H9 (cell line): ENCODE measurements around the gene MYO7B. TPM values are rescaled to one million over a fixed set of nuclear protein-coding genes. Genes with fewer than 3 reads are reported as not detected.

Source experiments
- DNase-seq: peaks from one replicate; pipeline ENCODE4 v3.0.0-alpha.2; 2017
- H2AFZ ChIP-seq: one replicate; pipeline ENCODE4 v1.6.1; 2013; ENCODE audit warnings: mild to moderate bottlenecking, low read length, control low read depth, moderate library complexity
- H2AK5ac ChIP-seq: 2 replicates; pipeline ENCODE4 v1.6.1; 2013; ENCODE audit warnings: low read length, control low read depth, mixed read lengths; ENCODE audit not compliant: insufficient read length
- H2BK120ac ChIP-seq: one replicate; pipeline ENCODE4 v1.6.1; 2013; ENCODE audit warnings: low read depth, mild to moderate bottlenecking, low read length, control low read depth, inconsistent platforms; ENCODE audit not compliant: poor library complexity, severe bottlenecking
- H2BK12ac ChIP-seq: 2 replicates; pipeline ENCODE4 v1.6.1; 2013; ENCODE audit warnings: low read length, control low read depth, mixed read lengths, low read depth; ENCODE audit not compliant: insufficient read length
- H2BK15ac ChIP-seq: 2 replicates; pipeline ENCODE4 v1.6.1; 2013; ENCODE audit warnings: low read depth, low read length, control low read depth
- H2BK20ac ChIP-seq: one replicate; pipeline ENCODE4 v1.6.1; 2013; ENCODE audit warnings: low read depth, mild to moderate bottlenecking, low read length, control low read depth, inconsistent platforms; ENCODE audit not compliant: poor library complexity, severe bottlenecking
- H2BK5ac ChIP-seq: 2 replicates; pipeline ENCODE4 v1.6.1; 2013; ENCODE audit warnings: low read length, control low read depth, mixed read lengths; ENCODE audit not compliant: insufficient read length
- H3K14ac ChIP-seq: 2 replicates; pipeline ENCODE4 v1.6.1; 2013; ENCODE audit warnings: low read length, control low read depth; ENCODE audit not compliant: insufficient read depth
- H3K18ac ChIP-seq: 2 replicates; pipeline ENCODE4 v1.6.1; 2013; ENCODE audit warnings: low read depth, mild to moderate bottlenecking, mixed read lengths, low read length, control low read depth; ENCODE audit not compliant: insufficient read length
- H3K23ac ChIP-seq: 2 replicates; pipeline ENCODE4 v1.6.1; 2013; ENCODE audit warnings: low read length, control low read depth, mixed read lengths, low read depth; ENCODE audit not compliant: insufficient read length
- H3K23me2 ChIP-seq: 2 replicates; pipeline ENCODE4 v1.6.1; 2013; ENCODE audit warnings: low read depth, mild to moderate bottlenecking, mixed read lengths, low read length, control low read depth; ENCODE audit not compliant: insufficient read length, poor library complexity, severe bottlenecking
- H3K27ac ChIP-seq: 2 replicates; pipeline ENCODE4 v1.5.1; 2013; ENCODE audit warnings: low read length, control low read depth, mixed read lengths, low read depth; ENCODE audit not compliant: insufficient read length
- H3K27me3 ChIP-seq: 2 replicates; pipeline ENCODE4 v1.6.1; 2013; ENCODE audit warnings: low read length, control low read depth, inconsistent platforms; ENCODE audit not compliant: insufficient read depth
- H3K4ac ChIP-seq: 2 replicates; pipeline ENCODE4 v1.6.1; 2013; ENCODE audit warnings: low read depth, mild to moderate bottlenecking, control low read depth, inconsistent platforms, low read length, moderate library complexity
- H3K4me1 ChIP-seq: 2 replicates; pipeline ENCODE4 v1.6.1; 2013; ENCODE audit warnings: low read length, control low read depth, inconsistent platforms; ENCODE audit not compliant: insufficient read depth
- H3K4me2 ChIP-seq: 2 replicates; pipeline ENCODE4 v1.6.1; 2013; ENCODE audit warnings: low read length, control low read depth, mixed read lengths; ENCODE audit not compliant: insufficient read length, insufficient read depth
- H3K56ac ChIP-seq: 2 replicates; pipeline ENCODE4 v1.6.1; 2013; ENCODE audit warnings: low read depth, mild to moderate bottlenecking, mixed read lengths, low read length, control low read depth; ENCODE audit not compliant: insufficient read length
- H3K79me1 ChIP-seq: 2 replicates; pipeline ENCODE4 v1.6.1; 2013; ENCODE audit warnings: low read depth, mild to moderate bottlenecking, moderate library complexity, low read length, control low read depth, inconsistent platforms; ENCODE audit not compliant: insufficient read depth, poor library complexity, severe bottlenecking
- H3K79me2 ChIP-seq: 2 replicates; pipeline ENCODE4 v1.6.1; 2013; ENCODE audit warnings: low read length, control low read depth, inconsistent platforms; ENCODE audit not compliant: insufficient read depth
- H3K9ac ChIP-seq: 2 replicates; pipeline ENCODE4 v1.6.1; 2013; ENCODE audit warnings: low read length, control low read depth, mixed read lengths; ENCODE audit not compliant: insufficient read length; ENCODE audit errors: extremely low read depth
- H3K9me3 ChIP-seq: one replicate; pipeline ENCODE4 v1.6.1; 2013; ENCODE audit warnings: low read depth, low read length, inconsistent platforms; ENCODE audit not compliant: control insufficient read depth
- H3T11ph ChIP-seq: one replicate; pipeline ENCODE4 v1.6.1; 2013; ENCODE audit warnings: mild to moderate bottlenecking, low read length, control low read depth, inconsistent platforms
- H4K20me1 ChIP-seq: one replicate; pipeline ENCODE4 v1.6.1; 2013; ENCODE audit not compliant: control insufficient read depth, insufficient read length, insufficient read depth
- H4K5ac ChIP-seq: 2 replicates; pipeline ENCODE4 v1.6.1; 2013; ENCODE audit warnings: low read depth, mild to moderate bottlenecking, mixed read lengths, low read length, control low read depth; ENCODE audit not compliant: insufficient read length
- H4K8ac ChIP-seq: replicated peaks from 2 replicates; pipeline ENCODE4 v1.6.1; 2013; ENCODE audit warnings: low read length, control low read depth, mixed read lengths, low read depth; ENCODE audit not compliant: insufficient read length
- H4K91ac ChIP-seq: 2 replicates; pipeline ENCODE4 v1.6.1; 2013; ENCODE audit warnings: low read depth, mild to moderate bottlenecking, moderate library complexity, mixed read lengths, low read length, control low read depth; ENCODE audit not compliant: insufficient read length
- H3K27ac Mint-ChIP-seq, 3 experiments: 2 replicates in 2 of 3; 3 replicates in 1 of 3; pipeline ENCODE4 v1.8.0; 2020 to 2021; ENCODE audit warnings: mixed read lengths in 3 of 3, mild to moderate bottlenecking in 1 of 3, moderate library complexity in 1 of 3
- H3K27me3 Mint-ChIP-seq: 2 replicates; pipeline ENCODE4 v1.8.0; 2021; ENCODE audit warnings: low read depth, mild to moderate bottlenecking, moderate library complexity, mixed read lengths
- H3K36me3 Mint-ChIP-seq, 3 experiments: 2 replicates in 2 of 3; 3 replicates in 1 of 3; pipeline ENCODE4 v1.8.0; 2020 to 2021; ENCODE audit warnings: low read depth in 3 of 3, mixed read lengths in 3 of 3; ENCODE audit not compliant: insufficient read depth in 1 of 3
- H3K4me1 Mint-ChIP-seq, 2 experiments: 2 replicates each; pipeline ENCODE4 v1.8.0; 2020; ENCODE audit warnings: mixed read lengths in 2 of 2
- H3K4me3 Mint-ChIP-seq, 2 experiments: 2 replicates in 1 of 2; 3 replicates in 1 of 2; pipeline ENCODE4 v1.8.0; 2020 to 2021; ENCODE audit warnings: mild to moderate bottlenecking in 2 of 2, mixed read lengths in 2 of 2, moderate library complexity in 1 of 2
- H3K9me3 Mint-ChIP-seq, 2 experiments: 2 replicates in 1 of 2; 3 replicates in 1 of 2; pipeline ENCODE4 v1.8.0; 2020; ENCODE audit warnings: mild to moderate bottlenecking in 2 of 2, mixed read lengths in 2 of 2, moderate library complexity in 1 of 2
- WGBS: extraction: QIAGEN DNeasy Blood & Tissue Kit; methylation state at CpG from one replicate; pipeline ENCODE4 v1.1.7; 2013; ENCODE audit warnings: missing lambda C conversion rate, low lambda C conversion rate, mixed read lengths; ENCODE audit not compliant: insufficient read length; ENCODE audit errors: extremely low coverage; 5-methylcytosine and 5-hydroxymethylcytosine counted together
- total RNA-seq: library from RNA; stranded (reverse); gene quantifications from 2 replicates; pipeline ENCODE4 v1.2.1, GENCODE V29; 2021
- TF ChIP-seq, protein P1 (sequence below): fragments of 200-600 bp; sonication (generic); conservative IDR thresholded peaks from 3 replicates; pipeline ENCODE4 v1.8.0; 2021; ENCODE audit warnings: antibody characterized with exemption, mild to moderate bottlenecking

The MYO7B gene
- total RNA-seq, 1 experiment from 2014 or later, result not detected

DNA sequence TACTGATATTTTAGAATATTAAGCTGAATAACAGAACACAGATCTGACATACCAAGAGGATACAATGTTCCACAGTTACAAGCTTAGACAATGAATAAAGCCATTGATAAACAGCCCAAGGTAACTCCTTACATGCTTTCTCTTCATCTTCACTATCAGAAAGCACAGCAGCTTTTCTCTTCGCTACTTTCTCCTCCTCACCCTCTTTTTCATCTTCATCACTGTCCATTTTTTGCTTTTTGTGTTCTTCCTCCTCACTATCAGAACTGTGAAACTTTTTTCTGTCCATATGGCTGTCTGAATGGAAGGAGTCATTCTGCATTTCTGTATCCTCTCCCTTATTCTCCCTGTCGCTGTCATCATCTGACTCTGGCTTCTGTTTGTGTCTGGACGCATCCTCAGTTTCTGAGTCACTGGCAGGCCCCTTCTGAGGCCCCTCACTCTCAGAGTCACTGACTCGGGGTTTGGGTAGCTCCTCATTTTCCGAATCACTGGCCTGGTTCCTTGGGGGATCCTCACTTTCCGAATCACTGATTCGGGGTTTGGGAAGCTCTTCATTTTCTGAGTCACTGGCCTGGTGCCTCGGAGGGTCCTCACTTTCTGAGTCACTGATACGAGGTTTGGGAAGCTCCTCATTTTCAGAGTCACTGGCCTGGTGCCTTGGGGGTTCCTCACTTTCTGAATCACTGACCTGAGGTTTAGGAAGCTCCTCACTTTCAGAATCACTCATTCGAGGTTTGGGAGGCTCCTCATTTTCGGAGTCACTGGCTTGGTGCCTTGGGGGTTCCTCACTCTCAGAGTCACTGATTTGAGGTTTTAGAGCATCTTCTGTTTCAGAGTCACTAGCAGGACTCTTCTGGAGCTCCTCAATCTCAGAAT lies 30.7 kb upstream of the MYO7B start:
- H3K4me2 ChIP-seq, result no peak overlapping the region
- H3K56ac ChIP-seq, result no peak overlapping the region
- peaks cover 0 to 5% of the 10 kb centered on the region in 2 experiments; a peak in 1 of 4 replicates for H3K4me1 Mint-ChIP-seq
- H3K27ac ChIP-seq, result no peak overlapping the region
- TF ChIP-seq, protein P1, sequence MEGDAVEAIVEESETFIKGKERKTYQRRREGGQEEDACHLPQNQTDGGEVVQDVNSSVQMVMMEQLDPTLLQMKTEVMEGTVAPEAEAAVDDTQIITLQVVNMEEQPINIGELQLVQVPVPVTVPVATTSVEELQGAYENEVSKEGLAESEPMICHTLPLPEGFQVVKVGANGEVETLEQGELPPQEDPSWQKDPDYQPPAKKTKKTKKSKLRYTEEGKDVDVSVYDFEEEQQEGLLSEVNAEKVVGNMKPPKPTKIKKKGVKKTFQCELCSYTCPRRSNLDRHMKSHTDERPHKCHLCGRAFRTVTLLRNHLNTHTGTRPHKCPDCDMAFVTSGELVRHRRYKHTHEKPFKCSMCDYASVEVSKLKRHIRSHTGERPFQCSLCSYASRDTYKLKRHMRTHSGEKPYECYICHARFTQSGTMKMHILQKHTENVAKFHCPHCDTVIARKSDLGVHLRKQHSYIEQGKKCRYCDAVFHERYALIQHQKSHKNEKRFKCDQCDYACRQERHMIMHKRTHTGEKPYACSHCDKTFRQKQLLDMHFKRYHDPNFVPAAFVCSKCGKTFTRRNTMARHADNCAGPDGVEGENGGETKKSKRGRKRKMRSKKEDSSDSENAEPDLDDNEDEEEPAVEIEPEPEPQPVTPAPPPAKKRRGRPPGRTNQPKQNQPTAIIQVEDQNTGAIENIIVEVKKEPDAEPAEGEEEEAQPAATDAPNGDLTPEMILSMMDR, result no peak
- H2BK120ac ChIP-seq, result no peak overlapping the region
- no peak overlapping the region for H4K8ac ChIP-seq
- no peaks in the 10 kb centered on the region for H3K4me1 ChIP-seq
- no peaks in the 10 kb centered on the region for H3K9me3 ChIP-seq
- H3K79me2 ChIP-seq, result peaks cover 14% of the 10 kb centered on the region; the same call in 1 of the 2 replicates
- no peaks in the 10 kb centered on the region for H3K9me3 Mint-ChIP-seq
- H2AFZ ChIP-seq, result no peak overlapping the region
- H3K27ac Mint-ChIP-seq, result no peak overlapping the region
- no peak overlapping the region for H2BK15ac ChIP-seq
- H4K20me1 ChIP-seq, result no peaks in the 10 kb centered on the region
- no peak overlapping the region for H3K23ac ChIP-seq
- H3K4ac ChIP-seq, result no peak overlapping the region
- H3K14ac ChIP-seq, result no peak overlapping the region
- no peak overlapping the region for H2BK20ac ChIP-seq
- H2AK5ac ChIP-seq, result no peak overlapping the region
- H3K9ac ChIP-seq, result no peak overlapping the region
- no peak overlapping the region for H3K4me3 Mint-ChIP-seq
- H2BK12ac ChIP-seq, result no peak overlapping the region
- H3T11ph ChIP-seq, result no peak overlapping the region
- H3K79me1 ChIP-seq, result peaks cover 2% of the 10 kb centered on the region
- no peaks in the 10 kb centered on the region for H3K27me3 ChIP-seq
- DNase-seq, result no peak
- H3K27me3 Mint-ChIP-seq, result no peaks in the 10 kb centered on the region
- no CpG with 5 or more reads among the region's 11 CpGs for WGBS
- H4K5ac ChIP-seq, result no peak overlapping the region
- no peak overlapping the region for H3K18ac ChIP-seq
- H3K36me3 Mint-ChIP-seq, result peaks cover 36 to 62% (median 54%) of the 10 kb centered on the region in 3 experiments; a peak in 6 of 7 replicates
- H3K23me2 ChIP-seq, result no peaks in the 10 kb centered on the region
- H4K91ac ChIP-seq, result no peak overlapping the region
- H2BK5ac ChIP-seq, result no peak overlapping the region
